Heart right ventricle (tissue), 16 donors: ENCODE measurements around the gene HMG20A. TPM values are rescaled to one million over a fixed set of nuclear protein-coding genes. Genes with fewer than 3 reads are reported as not detected.

Experiments
- ATAC-seq, 8 donors: fragments of 200-7000 bp; cut with Tn5 transposase; one replicate each; pipeline ENCODE4 v1.9.1; 2020; ENCODE audit warnings: mild to moderate bottlenecking in 8 of 8, moderate library complexity in 8 of 8, moderate number of reproducible peaks in 1 of 8
- DNase-seq, 2 donors: peaks; one replicate each; pipeline ENCODE4 v3.0.0-alpha.2; 2020
- H3K27ac ChIP-seq, 10 donors: fragments of 200-600 bp; sonication (generic) in 2 of 10; one replicate each; pipeline versions ENCODE4 v1.5.0 to v1.8.0; 2020 to 2022; ENCODE audit warnings: mild to moderate bottlenecking in 3 of 10
- H3K27me3 ChIP-seq, 7 donors: fragments of 200-600 bp; one replicate each; pipeline ENCODE4 v1.8.0; 2021 to 2022; ENCODE audit warnings: mild to moderate bottlenecking in 2 of 7
- H3K36me3 ChIP-seq, 9 donors: fragments of 200-600 bp; sonication (generic) in 1 of 9; one replicate each; pipeline versions ENCODE4 v1.5.0 to v1.8.0; 2020 to 2022; ENCODE audit warnings: mild to moderate bottlenecking in 2 of 9
- H3K4me1 ChIP-seq, 9 donors: fragments of 200-600 bp; sonication (generic) in 1 of 9; one replicate each; pipeline versions ENCODE4 v1.5.0 to v1.8.0; 2020 to 2022; ENCODE audit warnings: mild to moderate bottlenecking in 4 of 9
- H3K4me3 ChIP-seq, 10 donors: fragments of 200-600 bp; sonication (generic) in 2 of 10; one replicate each; pipeline versions ENCODE4 v1.5.0 to v1.8.0; 2020 to 2022; ENCODE audit warnings: mild to moderate bottlenecking in 7 of 10, moderate library complexity in 2 of 10
- H3K9me3 ChIP-seq, 11 donors: fragments of 200-600 bp in 10 of 11; sonication (generic) in 2 of 11; one replicate each; pipeline versions ENCODE4 v1.5.0 to v1.8.0; 2013 to 2022; ENCODE audit warnings: mild to moderate bottlenecking in 2 of 11, control low read depth in 1 of 11, moderate library complexity in 1 of 11
- WGBS, 2 donors: extraction: QIAGEN DNeasy Blood & Tissue Kit; methylation state at CpG; one replicate each; pipeline ENCODE4 v1.1.7; 2013; ENCODE audit warnings: inconsistent platforms in 1 of 2; 5-methylcytosine and 5-hydroxymethylcytosine counted together
- intact Hi-C, 10 donors: fragments of 100-400 bp; cut with DNase I; formaldehyde crosslinking; loops; one replicate each; pipeline versions ENCODE4 v1.11.1 to v1.14.2; 2022
- polyA plus RNA-seq, 2 donors: library from polyadenylated mRNA; stranded (reverse); fragments of 200-250 nt; gene quantifications; one replicate each; pipeline ENCODE4 v1.2.3, GENCODE V29; 2013
- total RNA-seq, 10 donors: library from RNA; stranded (reverse); fragmentation: NEBNext Ultra II Directional in 3 of 10; extraction: Animal tissue kit (Norgen Biotek cat#: 25700) in 3 of 10; gene quantifications; one replicate each; pipeline versions ENCODE4 v1.2.1 to v1.2.4, GENCODE V29; 2021 to 2023
- TF ChIP-seq, protein P1 (sequence below), 9 donors: fragments of 200-600 bp; sonication (generic) in 2 of 9; IDR thresholded peaks; one replicate each; pipeline versions ENCODE4 v1.5.0 to v1.8.0; 2021 to 2022; ENCODE audit warnings: antibody characterized with exemption in 9 of 9, mild to moderate bottlenecking in 5 of 9, moderate library complexity in 1 of 9
- donor health status: Arrhythmogenic right ventricular cardiomyopathy.
- donor health status: ischemic (EF 13 %, LVEDD 7.1; RV severe dilation, severe dysfunction).
- donor health status: healthy with polysubstance abuse.
- donor health status: DM: no; HTN: yes; CAD: no.
- donor health status: DM: no; HTN: no; CAD: no.
- donor health status: ischemic (EF 25% LVEDD 6.9; RV normal size, moderate dysfunction).
- donor health status: ischemic (EF 25% LVEDD 5.7; RV mildly dilated, moderate dysfunction).
- donor health status: healthy.
- donor health status: DM: yes; HTN: yes; CAD: no.
- donor health status: Ischemic cardiomyopathy.
- donor health status: ischemic (EF 35%, LVEDD 5.7; RV mildly dilated, moderate dysfunction).
- donor health status: nonischemic (EF 11% LVEDD 7.7; RV severe dilation, severe dysfunction).
- donor health status: DM: yes; HTN: yes; CAD: no.
- donor health status: PGD.
- donor health status: ischemic (EF 29% LVEDD 5.4; RV normal size, mild dysfunction).
- donor health status: nonischemic (EF 23%, LVEDD 6.1; RV moderate dilation, normal function).

Gene HMG20A
- total and polyA plus RNA-seq, 12 donors, result 9.9 to 60.2 (median 37.5) TPM

DNA sequence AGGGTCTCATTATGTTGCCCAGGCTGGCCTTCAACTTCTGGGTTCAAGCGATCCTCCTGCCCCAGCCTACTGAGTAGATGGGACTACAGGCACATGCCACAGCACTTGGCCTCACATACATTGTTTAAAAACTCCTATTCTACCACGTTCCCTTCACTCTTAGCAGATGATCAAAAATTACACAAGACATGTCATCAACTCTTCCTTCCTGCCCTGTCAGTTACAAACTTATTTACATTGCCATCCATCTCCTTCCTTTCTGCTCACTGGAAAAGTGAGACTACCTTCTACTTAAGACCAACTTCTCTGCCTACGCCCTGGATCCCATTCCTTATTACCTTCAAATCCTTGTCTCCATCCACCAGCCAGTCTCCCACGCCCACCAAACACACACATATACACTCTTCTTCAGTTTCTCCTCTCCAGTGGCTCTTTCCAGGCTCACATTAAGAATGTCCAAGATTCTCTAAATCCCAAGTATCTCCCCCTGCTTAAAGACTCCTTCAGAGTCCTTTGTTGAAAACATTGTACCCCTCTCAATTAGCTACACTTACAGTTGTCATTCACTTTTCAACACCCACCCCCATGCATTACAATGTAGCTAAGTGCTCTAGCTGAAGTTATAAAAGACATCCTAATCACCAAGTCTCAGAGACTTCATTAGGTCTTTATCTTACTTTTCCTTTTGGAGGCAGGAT is 5.1 kb upstream of the HMG20A start:
- peaks cover 4 to 81% (median 55%) of the 10 kb centered on the region in 9 donors for H3K4me1 ChIP-seq
- 83 to 84% methylated on average over 4 of the region's 4 CpGs for WGBS, 2 donors
- H3K4me3 ChIP-seq, result no peak overlapping the region
- ATAC-seq, result no peak
- H3K9me3 ChIP-seq, result no peaks in the 10 kb centered on the region
- no peaks in the 10 kb centered on the region for H3K36me3 ChIP-seq
- H3K27me3 ChIP-seq, result no peaks in the 10 kb centered on the region
- TF ChIP-seq, protein P1, sequence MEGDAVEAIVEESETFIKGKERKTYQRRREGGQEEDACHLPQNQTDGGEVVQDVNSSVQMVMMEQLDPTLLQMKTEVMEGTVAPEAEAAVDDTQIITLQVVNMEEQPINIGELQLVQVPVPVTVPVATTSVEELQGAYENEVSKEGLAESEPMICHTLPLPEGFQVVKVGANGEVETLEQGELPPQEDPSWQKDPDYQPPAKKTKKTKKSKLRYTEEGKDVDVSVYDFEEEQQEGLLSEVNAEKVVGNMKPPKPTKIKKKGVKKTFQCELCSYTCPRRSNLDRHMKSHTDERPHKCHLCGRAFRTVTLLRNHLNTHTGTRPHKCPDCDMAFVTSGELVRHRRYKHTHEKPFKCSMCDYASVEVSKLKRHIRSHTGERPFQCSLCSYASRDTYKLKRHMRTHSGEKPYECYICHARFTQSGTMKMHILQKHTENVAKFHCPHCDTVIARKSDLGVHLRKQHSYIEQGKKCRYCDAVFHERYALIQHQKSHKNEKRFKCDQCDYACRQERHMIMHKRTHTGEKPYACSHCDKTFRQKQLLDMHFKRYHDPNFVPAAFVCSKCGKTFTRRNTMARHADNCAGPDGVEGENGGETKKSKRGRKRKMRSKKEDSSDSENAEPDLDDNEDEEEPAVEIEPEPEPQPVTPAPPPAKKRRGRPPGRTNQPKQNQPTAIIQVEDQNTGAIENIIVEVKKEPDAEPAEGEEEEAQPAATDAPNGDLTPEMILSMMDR (IDR thresholded peaks at IDR 0.05), result no peak
- intact Hi-C loops, result loop anchor here in 7 of 10 donors (5.0 to 10.0 kb wide), 13 partner anchors 63 to 301 kb away; no protein-coding TSS in a partner anchor
- no peak for DNase-seq
- H3K27ac ChIP-seq, result peak overlapping the region in 5 of 10 donors; percentile 2 to 41 (median 19)

DNA sequence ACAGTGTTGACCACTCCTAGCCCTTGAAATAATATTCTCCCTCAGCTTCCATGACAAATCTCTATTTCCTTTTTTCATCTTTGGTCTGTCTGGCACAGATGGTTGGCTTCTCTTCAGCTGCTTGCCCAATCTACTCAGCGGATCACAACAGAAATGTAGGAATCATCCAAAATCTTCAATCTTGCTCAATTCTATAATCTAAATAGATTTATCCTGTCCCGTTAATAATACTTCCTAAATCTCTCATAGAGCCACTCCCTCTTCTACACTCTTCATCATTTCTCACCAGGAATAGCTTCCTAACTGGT is 4.6 kb upstream of the HMG20A start:
- intact Hi-C loops, result loop anchor here in 7 of 10 donors (5.0 to 10.0 kb wide), 13 partner anchors 64 to 301 kb away; no protein-coding TSS in a partner anchor
- H3K9me3 ChIP-seq, result no peaks in the 10 kb centered on the region
- no peaks in the 10 kb centered on the region for H3K36me3 ChIP-seq
- 45 to 59% methylated on average over 2 of the region's 2 CpGs for WGBS, 2 donors
- H3K4me1 ChIP-seq, result peaks cover 4 to 76% (median 55%) of the 10 kb centered on the region in 9 donors
- H3K27ac ChIP-seq, result peak overlapping the region in 4 of 10 donors; percentile 5 to 41 (median 27)
- TF ChIP-seq, protein P1 (IDR thresholded peaks at IDR 0.05), result no peak
- no peak for ATAC-seq
- H3K27me3 ChIP-seq, result no peaks in the 10 kb centered on the region
- no peak for DNase-seq
- no peak overlapping the region for H3K4me3 ChIP-seq

DNA sequence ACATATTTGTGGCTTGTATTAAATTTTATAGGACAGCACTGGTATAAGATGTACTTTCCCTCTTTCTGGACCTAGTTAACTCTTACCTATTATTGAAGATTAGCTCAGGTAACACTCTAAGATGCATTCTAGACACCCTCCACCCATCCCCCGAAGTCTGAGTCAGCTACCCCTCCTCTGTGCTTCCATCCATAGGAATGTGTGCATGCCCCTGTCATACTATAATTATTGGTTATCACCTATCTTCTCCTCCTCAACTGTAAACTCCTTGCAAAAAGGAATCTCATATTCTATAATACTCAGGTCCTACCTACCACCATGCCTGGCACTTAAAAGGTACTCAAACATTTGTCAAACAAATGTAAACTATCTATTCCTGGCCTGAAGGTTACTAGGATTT is 3.7 kb upstream of the HMG20A start:
- Histone ChIP-seq H3K36me3 (no peaks in the 10 kb centered on the region), H3K4me3 (no peak overlapping the region), H3K4me1 (peaks cover 4 to 77% (median 64%) of the 10 kb centered on the region in 9 donors), H3K27ac (peak overlapping the region in 3 of 10 donors; percentile 7 to 27 (median 12)), H3K9me3 (no peaks in the 10 kb centered on the region), H3K27me3 (no peaks in the 10 kb centered on the region)
- DNase-seq (no peak), ATAC-seq (no peak)
- TF ChIP-seq, protein P1 (IDR thresholded peaks at IDR 0.05), result no peak
- WGBS, 2 donors, result 86 to 87% methylated on average over 1 of the region's 1 CpG
- intact Hi-C loops, result loop anchor here in 7 of 10 donors (5.0 to 10.0 kb wide), 13 partner anchors 65 to 302 kb away; no protein-coding TSS in a partner anchor

DNA sequence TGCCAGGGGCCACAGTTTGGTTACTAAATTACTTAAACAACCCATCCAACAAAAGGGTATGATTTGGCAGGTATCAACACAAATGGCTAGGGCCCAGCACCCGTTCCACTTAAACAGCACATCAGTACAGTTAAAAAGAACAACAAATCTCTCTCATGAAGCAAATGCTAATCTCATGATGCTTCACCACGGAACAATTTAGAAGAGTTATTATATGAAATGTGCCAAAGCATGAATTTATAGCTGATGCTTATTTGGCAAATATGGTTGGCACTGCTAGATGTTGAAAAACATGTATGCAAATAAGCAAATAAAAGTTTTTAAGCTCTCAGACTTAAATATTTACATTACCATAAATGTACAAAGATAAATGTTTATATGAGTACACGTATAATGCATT is 3.1 kb upstream of the HMG20A start:
- WGBS, 2 donors, result 40 to 47% methylated on average over 3 of the region's 3 CpGs
- TF ChIP-seq, protein P1 (IDR thresholded peaks at IDR 0.05), result no peak
- intact Hi-C loops, result loop anchor here in 7 of 10 donors (2.0 to 10.0 kb wide), 14 partner anchors 65 to 303 kb away; no protein-coding TSS in a partner anchor
- no peaks in the 10 kb centered on the region for H3K27me3 ChIP-seq
- no peaks in the 10 kb centered on the region for H3K9me3 ChIP-seq
- peak overlapping the region in 6 of 10 donors; percentile 12 to 98 (median 96) for H3K27ac ChIP-seq
- H3K4me1 ChIP-seq, result peaks cover 4 to 76% (median 65%) of the 10 kb centered on the region in 9 donors
- no peaks in the 10 kb centered on the region for H3K36me3 ChIP-seq
- no peak for DNase-seq
- peak overlapping the region in 6 of 10 donors; percentile 73 to 95 (median 92) for H3K4me3 ChIP-seq
- ATAC-seq, result no peak
